ENCODE measurements around the gene TAF11.
"Not testable (repeated sequence)": the region's sequence is repeated elsewhere in the genome, so short reads cannot be mapped to it uniquely, and the experiment has no call there.

The TAF11 gene

DNA sequence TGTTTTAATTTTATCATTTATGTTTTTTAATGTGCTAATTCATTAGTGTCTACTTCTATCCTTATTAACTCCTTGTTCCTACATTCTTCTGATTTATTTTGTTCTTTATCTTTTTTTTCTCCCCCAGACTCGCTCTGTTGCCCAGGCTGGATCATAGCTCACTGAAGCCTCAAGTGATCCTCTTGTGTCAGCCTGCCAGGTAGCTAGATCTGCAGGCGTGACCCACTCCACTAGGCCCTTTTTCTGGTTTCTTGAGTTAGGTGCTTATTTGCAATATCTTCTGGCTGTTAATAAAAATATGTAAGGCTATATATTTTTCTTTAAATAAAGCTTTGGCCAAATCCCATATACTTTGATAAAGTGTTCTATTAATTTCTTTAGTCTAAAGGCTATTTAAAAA is 2.8 kb downstream of the TAF11 start:
- Histone ChIP-seq H3K27ac (replicated peaks) (no peak overlapping the region), H3K27me3 (ENCODE audit: insufficient read depth, poor library complexity, severe bottlenecking) (no peaks in the 10 kb centered on the region), H3K4me3 (replicated peaks; ENCODE audit: insufficient read depth, low read length) (no peak overlapping the region)
- no peak for DNase-seq (ENCODE audit: low read depth in 1 of 2, low spot score in 1 of 2)
- no peak for TF ChIP-seq GABPA (IDR thresholded peaks at IDR 0.05; ENCODE audit: low read depth)
- no peak for TF ChIP-seq SPI1 (IDR thresholded peaks at IDR 0.05; ENCODE audit: borderline replicate concordance, low read depth)
- no peak for TF ChIP-seq POLR2AphosphoS5 (IDR thresholded peaks at IDR 0.05; ENCODE audit: low read depth)
- TF ChIP-seq, protein P1, sequence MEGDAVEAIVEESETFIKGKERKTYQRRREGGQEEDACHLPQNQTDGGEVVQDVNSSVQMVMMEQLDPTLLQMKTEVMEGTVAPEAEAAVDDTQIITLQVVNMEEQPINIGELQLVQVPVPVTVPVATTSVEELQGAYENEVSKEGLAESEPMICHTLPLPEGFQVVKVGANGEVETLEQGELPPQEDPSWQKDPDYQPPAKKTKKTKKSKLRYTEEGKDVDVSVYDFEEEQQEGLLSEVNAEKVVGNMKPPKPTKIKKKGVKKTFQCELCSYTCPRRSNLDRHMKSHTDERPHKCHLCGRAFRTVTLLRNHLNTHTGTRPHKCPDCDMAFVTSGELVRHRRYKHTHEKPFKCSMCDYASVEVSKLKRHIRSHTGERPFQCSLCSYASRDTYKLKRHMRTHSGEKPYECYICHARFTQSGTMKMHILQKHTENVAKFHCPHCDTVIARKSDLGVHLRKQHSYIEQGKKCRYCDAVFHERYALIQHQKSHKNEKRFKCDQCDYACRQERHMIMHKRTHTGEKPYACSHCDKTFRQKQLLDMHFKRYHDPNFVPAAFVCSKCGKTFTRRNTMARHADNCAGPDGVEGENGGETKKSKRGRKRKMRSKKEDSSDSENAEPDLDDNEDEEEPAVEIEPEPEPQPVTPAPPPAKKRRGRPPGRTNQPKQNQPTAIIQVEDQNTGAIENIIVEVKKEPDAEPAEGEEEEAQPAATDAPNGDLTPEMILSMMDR (IDR thresholded peaks at IDR 0.05; ENCODE audit: insufficient read depth, low read length): no peak
- TF ChIP-seq, protein P2, sequence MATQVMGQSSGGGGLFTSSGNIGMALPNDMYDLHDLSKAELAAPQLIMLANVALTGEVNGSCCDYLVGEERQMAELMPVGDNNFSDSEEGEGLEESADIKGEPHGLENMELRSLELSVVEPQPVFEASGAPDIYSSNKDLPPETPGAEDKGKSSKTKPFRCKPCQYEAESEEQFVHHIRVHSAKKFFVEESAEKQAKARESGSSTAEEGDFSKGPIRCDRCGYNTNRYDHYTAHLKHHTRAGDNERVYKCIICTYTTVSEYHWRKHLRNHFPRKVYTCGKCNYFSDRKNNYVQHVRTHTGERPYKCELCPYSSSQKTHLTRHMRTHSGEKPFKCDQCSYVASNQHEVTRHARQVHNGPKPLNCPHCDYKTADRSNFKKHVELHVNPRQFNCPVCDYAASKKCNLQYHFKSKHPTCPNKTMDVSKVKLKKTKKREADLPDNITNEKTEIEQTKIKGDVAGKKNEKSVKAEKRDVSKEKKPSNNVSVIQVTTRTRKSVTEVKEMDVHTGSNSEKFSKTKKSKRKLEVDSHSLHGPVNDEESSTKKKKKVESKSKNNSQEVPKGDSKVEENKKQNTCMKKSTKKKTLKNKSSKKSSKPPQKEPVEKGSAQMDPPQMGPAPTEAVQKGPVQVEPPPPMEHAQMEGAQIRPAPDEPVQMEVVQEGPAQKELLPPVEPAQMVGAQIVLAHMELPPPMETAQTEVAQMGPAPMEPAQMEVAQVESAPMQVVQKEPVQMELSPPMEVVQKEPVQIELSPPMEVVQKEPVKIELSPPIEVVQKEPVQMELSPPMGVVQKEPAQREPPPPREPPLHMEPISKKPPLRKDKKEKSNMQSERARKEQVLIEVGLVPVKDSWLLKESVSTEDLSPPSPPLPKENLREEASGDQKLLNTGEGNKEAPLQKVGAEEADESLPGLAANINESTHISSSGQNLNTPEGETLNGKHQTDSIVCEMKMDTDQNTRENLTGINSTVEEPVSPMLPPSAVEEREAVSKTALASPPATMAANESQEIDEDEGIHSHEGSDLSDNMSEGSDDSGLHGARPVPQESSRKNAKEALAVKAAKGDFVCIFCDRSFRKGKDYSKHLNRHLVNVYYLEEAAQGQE (IDR thresholded peaks at IDR 0.05; ENCODE audit: insufficient replicate concordance, low read depth): no peak

DNA sequence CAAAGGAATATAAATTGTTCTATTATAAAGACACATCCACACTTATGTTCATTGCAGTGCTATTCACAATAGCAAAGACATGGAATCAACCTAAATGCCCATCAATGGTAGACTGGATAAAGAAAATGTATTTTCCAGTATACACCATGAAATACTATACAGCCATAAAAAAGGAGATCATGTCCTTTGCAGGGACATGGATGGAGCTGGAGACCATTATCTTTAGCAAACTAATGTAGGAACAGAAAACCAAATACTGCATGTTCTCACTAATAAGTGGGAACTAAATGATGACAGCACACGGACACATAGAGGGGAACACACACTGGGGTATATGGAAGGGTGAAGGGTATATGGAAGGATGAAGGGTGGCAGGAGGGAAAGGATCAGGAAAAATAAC is 3.8 kb downstream of the TAF11 start:
- not testable (repeated sequence) for DNase-seq (ENCODE audit: low read depth in 1 of 2, low spot score in 1 of 2); H3K27me3 ChIP-seq (ENCODE audit: insufficient read depth, poor library complexity, severe bottlenecking); H3K27ac ChIP-seq (replicated peaks); H3K4me3 ChIP-seq (replicated peaks; ENCODE audit: insufficient read depth, low read length)

DNA sequence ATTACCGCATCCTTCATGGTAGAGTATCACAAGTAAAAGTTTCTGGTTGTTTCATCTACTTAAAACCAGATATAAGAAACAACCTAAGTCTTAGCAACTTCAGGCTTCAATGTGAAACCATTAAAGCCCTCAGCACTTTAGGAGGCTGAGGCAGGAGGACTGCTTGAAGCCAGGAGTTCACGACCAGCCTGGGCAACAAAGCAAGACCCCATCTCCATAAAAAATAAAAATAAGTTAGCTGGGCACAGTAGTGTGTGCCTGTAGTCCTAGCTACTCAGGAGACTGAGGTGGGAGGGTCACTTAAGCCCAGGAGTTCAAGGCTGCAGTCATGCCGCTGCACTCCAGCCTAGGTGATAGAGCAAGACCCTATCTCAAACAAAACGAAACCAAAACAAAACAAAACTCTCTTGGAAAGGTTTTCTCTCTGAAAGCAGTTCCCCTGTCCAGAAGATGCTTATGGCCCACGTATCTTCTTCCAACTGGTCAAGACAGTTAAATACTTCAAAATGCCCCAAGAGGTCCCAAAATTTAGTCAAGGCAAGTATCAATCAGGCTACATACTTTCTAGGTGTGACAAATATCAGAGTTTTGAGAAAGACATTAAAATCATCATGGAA is 9.9 kb downstream of the TAF11 start:
- no peak overlapping the region for H3K27ac ChIP-seq (replicated peaks)

DNA sequence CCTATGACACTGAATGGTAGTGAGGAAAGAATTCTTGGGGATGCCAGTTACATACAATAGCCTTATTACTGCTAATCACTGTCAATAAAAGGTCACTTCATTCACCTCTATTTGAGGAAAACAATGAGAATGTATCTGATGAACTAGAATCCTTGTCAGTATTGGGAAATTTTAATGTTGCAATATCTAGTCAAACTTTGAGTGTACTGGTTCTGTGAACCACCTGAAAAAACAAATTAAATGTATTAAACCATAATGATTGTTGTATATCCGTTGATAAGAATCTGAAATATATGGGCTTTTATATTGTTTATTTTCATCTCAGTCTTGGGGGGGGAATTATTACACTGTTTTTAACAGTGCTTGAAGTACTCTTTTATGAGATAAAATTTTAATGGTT is 10.6 kb downstream of the TAF11 start:
- Histone ChIP-seq H3K27ac (replicated peaks) (no peak overlapping the region), H3K4me3 (replicated peaks; ENCODE audit: insufficient read depth, low read length) (no peak overlapping the region), H3K27me3 (ENCODE audit: insufficient read depth, poor library complexity, severe bottlenecking) (no peaks in the 10 kb centered on the region)
- no peak for TF ChIP-seq POLR2AphosphoS5 (IDR thresholded peaks at IDR 0.05; ENCODE audit: low read depth)
- no peak for TF ChIP-seq GABPA (IDR thresholded peaks at IDR 0.05; ENCODE audit: low read depth)
- TF ChIP-seq, protein P1 (IDR thresholded peaks at IDR 0.05; ENCODE audit: insufficient read depth, low read length): no peak
- no peak for TF ChIP-seq SPI1 (IDR thresholded peaks at IDR 0.05; ENCODE audit: borderline replicate concordance, low read depth)
- TF ChIP-seq, protein P2 (IDR thresholded peaks at IDR 0.05; ENCODE audit: insufficient replicate concordance, low read depth): no peak
- peak in 1 of 2 experiments; percentile 16 for DNase-seq (ENCODE audit: low read depth in 1 of 2, low spot score in 1 of 2)

More for the DNA sequence above, 9.9 kb downstream of the TAF11 start:
- H3K27me3 ChIP-seq (ENCODE audit: insufficient read depth, poor library complexity, severe bottlenecking): no peaks in the 10 kb centered on the region
- TF ChIP-seq SPI1 (IDR thresholded peaks at IDR 0.05; ENCODE audit: borderline replicate concordance, low read depth): no peak
- no peak for TF ChIP-seq POLR2AphosphoS5 (IDR thresholded peaks at IDR 0.05; ENCODE audit: low read depth)
- TF ChIP-seq GABPA (IDR thresholded peaks at IDR 0.05; ENCODE audit: low read depth): no peak
- DNase-seq (ENCODE audit: low read depth in 1 of 2, low spot score in 1 of 2): no peak
- no peak overlapping the region for H3K4me3 ChIP-seq (replicated peaks; ENCODE audit: insufficient read depth, low read length)

DNA sequence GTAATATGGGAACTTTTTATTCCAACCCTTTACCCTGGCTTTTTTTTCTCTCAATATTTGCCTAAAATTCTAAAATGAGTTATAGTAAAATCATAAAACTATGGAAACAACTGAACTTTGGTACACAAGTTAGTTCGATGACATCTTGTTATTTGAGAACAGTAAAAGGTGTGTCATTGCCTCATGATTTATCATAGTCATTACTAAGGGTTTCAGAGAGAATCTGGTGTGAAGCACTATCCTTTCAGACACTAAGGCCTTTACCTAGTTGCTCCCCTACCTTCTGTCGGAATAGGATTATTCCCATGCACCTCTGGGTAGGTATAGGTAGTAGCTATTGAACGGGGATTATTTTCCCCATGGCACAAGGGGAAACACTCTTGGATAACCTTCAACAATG is 11.4 kb downstream of the TAF11 start:
- Histone ChIP-seq H3K4me3 (replicated peaks; ENCODE audit: insufficient read depth, low read length) (no peak overlapping the region), H3K27me3 (ENCODE audit: insufficient read depth, poor library complexity, severe bottlenecking) (no peaks in the 10 kb centered on the region), H3K27ac (replicated peaks) (no peak overlapping the region)
- no peak for DNase-seq (ENCODE audit: low read depth in 1 of 2, low spot score in 1 of 2)
- TF ChIP-seq, protein P2 (IDR thresholded peaks at IDR 0.05; ENCODE audit: insufficient replicate concordance, low read depth): no peak
- TF ChIP-seq GABPA (IDR thresholded peaks at IDR 0.05; ENCODE audit: low read depth) (no peak), POLR2AphosphoS5 (IDR thresholded peaks at IDR 0.05; ENCODE audit: low read depth) (no peak), SPI1 (IDR thresholded peaks at IDR 0.05; ENCODE audit: borderline replicate concordance, low read depth) (no peak)
- TF ChIP-seq, protein P1 (IDR thresholded peaks at IDR 0.05; ENCODE audit: insufficient read depth, low read length): no peak

Measured in HL-60 (cell line).